AG09309 (cell line): ENCODE results near the gene CDH4.

Source experiments
- DNase-seq: peaks from one replicate; pipeline ENCODE4 v3.0.0-alpha.2; 2010; ENCODE audit warnings: low read depth
- H3K4me3 ChIP-seq: 2 replicates; pipeline ENCODE4 v1.5.1; 2011; ENCODE audit warnings: mild to moderate bottlenecking, low read depth, low read length, moderate library complexity; ENCODE audit not compliant: control insufficient read depth
- TF ChIP-seq, protein P1 (sequence below): IDR thresholded peaks from 2 replicates; pipeline ENCODE4 v1.5.1; 2011; ENCODE audit warnings: mild to moderate bottlenecking, low read depth, low read length, inconsistent platforms; ENCODE audit not compliant: insufficient read depth, control insufficient read depth; ENCODE audit errors: missing control alignments

The CDH4 gene

DNA sequence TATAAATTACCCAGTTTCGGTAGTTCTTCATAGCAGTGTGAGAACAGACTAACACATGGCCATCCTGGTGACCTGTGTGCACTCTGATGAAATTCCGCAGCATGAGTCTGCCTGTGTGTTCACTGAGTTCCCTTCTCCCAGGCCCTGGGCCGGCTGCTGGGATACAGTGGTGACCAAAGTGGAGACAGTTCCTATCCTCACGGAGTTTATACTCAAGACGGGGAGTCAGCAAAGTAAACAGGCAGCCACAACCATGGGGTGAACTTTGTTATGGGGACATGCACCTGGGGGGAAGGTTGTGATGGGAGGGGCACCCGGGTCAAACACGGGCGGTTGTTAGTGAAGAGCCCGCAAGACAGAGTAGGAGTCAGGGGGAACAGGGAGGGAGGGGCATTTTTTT lies 202.0 kb downstream of the CDH4 start:
- TF ChIP-seq, protein P1, sequence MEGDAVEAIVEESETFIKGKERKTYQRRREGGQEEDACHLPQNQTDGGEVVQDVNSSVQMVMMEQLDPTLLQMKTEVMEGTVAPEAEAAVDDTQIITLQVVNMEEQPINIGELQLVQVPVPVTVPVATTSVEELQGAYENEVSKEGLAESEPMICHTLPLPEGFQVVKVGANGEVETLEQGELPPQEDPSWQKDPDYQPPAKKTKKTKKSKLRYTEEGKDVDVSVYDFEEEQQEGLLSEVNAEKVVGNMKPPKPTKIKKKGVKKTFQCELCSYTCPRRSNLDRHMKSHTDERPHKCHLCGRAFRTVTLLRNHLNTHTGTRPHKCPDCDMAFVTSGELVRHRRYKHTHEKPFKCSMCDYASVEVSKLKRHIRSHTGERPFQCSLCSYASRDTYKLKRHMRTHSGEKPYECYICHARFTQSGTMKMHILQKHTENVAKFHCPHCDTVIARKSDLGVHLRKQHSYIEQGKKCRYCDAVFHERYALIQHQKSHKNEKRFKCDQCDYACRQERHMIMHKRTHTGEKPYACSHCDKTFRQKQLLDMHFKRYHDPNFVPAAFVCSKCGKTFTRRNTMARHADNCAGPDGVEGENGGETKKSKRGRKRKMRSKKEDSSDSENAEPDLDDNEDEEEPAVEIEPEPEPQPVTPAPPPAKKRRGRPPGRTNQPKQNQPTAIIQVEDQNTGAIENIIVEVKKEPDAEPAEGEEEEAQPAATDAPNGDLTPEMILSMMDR = no peak
- no peak for DNase-seq
- H3K4me3 ChIP-seq = no peak overlapping the region

DNA sequence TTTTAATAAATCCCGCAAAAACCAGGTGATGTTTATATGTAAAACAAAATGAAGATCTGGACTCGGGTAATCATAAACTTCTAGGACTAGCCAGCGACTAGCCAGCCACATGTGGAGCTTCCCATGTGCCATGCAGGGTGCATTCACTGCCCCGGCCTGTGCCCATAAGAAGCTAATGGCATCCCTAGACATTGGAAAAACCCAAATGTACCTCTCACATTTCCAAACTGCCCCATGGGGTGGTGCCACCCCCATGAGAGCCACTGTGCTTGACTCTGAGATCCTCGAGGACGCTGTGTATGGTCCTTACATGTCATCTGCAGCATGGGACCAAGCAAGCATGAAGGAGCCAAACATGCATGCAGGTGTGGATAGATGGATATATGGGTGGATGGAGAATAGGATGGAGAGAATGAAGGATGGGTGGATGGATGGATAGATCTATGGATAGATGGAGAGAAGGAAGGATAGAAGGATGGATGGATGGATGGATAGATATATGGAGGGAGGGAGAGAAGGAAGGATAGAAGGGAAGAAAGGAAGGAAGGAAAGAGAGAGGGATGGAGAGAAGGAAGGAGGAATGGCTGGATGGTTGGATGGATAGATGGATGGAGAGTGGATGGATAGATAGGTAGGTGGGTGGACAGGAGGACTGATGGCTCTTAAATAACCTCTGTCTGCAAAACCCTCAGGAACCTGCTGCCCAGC lies 203.6 kb downstream of the CDH4 start:
- TF ChIP-seq, protein P1 = no peak
- no peak for DNase-seq
- no peak overlapping the region for H3K4me3 ChIP-seq

DNA sequence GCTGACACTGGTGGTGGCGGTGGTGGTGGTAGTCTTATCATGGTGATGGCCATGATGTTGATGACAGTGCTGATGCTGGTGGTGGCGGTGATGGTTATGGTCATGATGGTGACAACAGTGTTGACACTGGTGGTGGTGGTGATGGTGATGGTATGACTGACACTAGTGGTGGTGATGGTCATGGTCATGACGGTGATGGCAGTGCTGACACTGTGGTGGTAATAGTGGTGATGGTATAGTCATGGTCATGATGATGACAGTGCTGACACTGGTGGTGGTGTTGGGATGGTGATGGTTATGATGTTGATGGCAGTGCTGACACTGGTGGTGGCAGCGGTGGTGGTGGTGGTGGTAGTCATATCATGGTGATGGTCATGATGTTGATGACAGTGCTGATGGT lies 205.7 kb downstream of the CDH4 start:
- TF ChIP-seq, protein P1 = no peak
- DNase-seq = no peak
- H3K4me3 ChIP-seq = no peak overlapping the region

DNA sequence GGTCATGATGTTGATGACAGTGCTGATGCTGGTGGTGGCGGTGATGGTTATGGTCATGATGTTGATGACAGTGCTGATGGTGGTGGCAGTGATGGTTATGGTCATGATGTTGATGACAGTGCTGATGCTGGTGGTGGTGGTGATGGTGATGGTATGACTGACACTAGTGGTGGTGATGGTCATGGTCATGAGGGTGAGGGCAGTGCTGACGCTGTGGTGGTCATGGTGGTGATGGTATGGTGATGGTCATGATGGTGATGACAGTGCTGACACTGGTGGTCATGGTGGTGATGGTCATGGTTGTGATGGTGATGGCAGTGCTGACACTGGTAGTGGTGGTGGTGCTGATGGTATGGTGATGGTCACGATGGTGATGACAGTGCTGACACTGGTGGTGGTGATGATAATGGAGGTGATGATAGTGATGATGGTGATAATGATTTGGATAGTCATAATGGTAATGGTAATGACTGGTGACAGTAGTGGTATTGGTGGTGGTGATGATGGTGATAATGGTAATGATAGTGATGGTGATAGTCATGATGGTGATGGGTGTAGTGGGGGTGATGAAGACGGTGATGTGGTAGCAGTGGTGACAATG lies 206.2 kb downstream of the CDH4 start:
- no peak overlapping the region for H3K4me3 ChIP-seq
- TF ChIP-seq, protein P1 = no peak
- no peak for DNase-seq

DNA sequence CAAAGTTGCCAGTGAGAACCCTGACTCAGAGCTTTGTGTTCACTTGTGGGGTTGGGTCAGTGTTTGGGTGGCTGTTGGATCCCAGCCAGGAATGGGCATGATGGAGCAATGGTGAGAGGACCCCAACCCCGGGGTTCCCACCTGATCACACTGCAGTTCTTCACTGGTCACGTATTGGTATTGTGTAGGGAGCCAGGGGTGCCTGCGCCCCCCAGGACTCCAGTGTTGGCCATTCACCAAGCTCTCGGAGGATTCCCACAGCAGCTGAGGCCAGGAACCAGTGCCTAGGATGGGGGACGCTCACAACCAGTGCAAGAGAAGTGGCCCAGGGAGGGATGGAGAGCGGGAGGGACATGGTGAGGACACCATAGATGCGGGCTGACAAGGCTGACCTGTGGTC lies 207.2 kb downstream of the CDH4 start:
- TF ChIP-seq, protein P1 = no peak
- no peak for DNase-seq
- no peak overlapping the region for H3K4me3 ChIP-seq

DNA sequence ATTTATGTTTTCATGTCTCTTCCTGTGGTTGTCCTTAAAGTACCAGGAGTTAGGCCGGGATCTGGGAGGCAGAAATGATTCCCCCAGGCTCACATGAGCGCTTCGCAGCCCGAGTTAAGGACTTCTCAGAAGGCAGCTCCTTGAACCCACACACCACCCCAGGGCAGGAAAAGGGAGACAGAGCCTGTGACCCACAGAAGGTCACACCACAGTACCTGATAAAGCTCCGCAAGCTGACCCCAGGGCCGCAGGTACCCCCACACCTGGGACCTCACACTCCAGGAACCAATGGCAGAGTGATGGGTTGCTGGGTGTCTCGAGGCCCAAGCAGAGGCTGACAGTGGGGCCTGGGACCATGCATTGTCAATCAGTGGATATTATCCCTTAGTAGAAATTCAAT lies 207.6 kb downstream of the CDH4 start:
- TF ChIP-seq, protein P1 = no peak
- DNase-seq = no peak

More for the DNA sequence above, 207.6 kb downstream of the CDH4 start:
- H3K4me3 ChIP-seq = no peak overlapping the region
